GM19395 (cell line): Measurements from ENCODE around the gene SERPINA12.
"Not testable (repeated sequence)": the region's sequence is repeated elsewhere in the genome, so short reads cannot be mapped to it uniquely, and the experiment has no call there.

ENCODE experiments used
- ATAC-seq: cut with Tn5 transposase; IDR thresholded peaks from one replicate; pipeline ENCODE4 v1.9.1; 2021; ENCODE audit warnings: mild to moderate bottlenecking, moderate library complexity; ENCODE audit not compliant: unreplicated experiment

The SERPINA12 gene

DNA sequence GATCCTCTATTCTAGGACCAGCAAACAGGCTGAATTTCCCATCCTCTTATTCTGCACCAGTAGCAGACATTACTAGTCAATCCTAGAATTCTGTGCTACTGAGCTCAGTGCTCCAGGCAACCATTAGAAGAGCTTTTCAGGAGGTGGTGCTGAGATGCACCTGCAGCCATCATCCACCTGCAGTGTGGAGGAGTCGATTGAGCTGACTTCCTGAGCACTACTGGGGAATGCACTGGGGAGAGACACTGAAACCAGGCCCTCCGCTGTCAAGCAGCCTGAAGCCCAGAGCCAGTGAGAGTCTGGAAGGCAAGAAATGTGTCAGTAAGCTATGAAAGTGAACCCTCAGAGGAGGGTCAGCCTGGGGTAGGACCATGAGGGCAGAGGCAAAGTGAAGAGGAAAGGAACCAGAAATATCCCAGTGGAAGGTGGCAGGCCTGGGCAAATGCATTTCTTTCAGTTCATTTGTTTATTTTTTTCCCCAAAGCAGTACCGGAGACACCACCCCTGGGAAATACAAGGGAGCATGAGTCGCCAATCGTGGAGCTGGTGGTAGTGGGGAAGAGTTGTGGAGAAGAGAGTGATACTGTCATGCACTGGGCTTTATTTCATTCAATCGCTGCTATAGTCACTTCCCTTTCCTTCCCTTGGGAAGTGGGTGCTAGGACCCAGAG lies 28.9 kb upstream of the SERPINA12 start:
- ATAC-seq: no peak

- no peak for ATAC-seq
These were observed 27.6 kb upstream of the SERPINA12 start for GRCh38 chr14:94536836-94537235.

- ATAC-seq: no peak
These were observed 26.2 kb upstream of the SERPINA12 start for GRCh38 chr14:94535506-94535905.

DNA sequence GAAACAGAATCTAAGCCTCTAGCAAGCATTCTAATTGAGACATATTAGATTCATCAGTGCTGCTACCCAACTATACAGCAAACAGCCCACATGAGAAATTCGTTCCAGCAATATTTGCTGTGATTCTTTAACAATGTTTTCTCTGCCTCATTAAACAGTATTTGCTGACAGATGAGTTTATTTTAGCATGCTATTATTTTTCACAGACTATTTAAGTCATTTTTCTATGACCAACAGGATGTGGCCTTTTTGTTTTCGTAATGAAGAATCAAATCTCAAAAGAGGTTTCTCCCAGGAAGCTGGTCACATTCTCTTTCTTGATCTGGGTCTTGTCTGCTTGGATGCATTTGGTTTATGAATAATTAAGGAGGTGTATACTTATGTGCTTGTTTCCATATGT lies 23.2 kb upstream of the SERPINA12 start:
- no peak for ATAC-seq

GRCh38 chr14:94531187-94531586 lies 21.9 kb upstream of the SERPINA12 start:
- ATAC-seq: no peak

DNA sequence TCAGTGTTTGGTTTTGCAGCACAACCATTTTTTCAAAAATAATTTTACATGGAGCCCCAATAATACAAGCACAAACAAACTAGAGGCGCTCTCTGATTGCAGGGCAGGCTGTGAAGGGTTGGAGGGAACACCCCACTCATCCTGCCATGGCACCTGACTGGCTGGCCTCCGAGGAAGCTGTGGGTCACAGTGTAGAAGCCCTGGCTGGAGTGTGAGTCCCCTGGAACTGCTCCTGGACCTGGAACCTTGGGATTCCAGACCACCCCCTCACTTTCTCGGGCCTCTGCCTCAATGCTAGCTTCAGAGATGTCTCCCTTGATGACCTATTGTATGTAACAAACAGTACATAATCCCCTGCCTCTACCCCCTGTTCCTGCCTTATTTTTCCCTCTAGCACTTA lies 14.8 kb upstream of the SERPINA12 start:
- no peak for ATAC-seq

DNA sequence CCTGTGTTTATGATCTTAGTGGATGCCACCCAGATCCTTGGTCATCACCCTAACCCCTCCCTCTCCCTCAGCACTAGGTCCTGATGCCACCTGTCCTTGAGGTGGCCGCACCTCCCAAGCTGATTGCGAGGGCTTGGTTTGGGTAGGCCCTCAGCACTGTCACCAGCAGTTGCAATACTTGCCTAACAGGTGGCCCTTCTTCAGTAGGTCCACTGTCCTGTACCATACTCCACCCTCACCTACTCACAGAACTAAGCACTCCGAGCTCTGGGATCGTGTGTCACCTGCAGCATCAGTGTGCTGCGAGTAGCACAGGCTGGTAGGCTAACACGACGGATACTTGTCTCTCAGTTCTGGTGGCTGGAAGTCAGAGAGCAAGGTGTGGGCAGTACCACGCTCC lies 14.0 kb upstream of the SERPINA12 start:
- ATAC-seq: no peak

DNA sequence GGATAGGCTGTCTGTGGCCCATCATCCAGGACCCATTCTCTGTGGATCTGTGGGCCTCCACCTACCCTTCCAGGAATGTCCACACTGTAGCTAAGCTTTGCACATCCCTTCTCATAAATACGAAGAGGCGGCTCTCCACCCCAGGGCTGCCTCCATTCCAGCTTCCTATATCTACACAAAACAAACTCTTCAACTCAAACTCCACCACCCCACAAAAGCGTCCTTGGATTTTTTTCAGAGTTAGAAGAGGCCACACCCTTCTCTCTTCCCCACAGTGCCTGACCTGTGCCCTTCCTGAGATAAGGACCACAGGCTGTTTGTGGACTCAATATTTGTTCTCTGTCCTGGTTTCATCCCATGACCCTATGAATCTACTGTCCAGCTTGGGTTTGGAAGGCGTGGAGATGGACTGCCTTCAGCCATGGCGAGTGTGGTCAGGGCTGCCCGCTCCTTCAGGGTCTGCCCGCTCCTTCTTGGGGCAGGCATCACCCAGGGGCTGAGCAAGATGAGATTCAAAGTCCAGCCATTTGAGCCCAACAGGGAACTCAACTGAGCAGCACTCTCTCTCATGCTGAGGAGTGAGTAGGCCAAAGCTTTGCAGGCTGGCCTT lies 13.0 kb upstream of the SERPINA12 start:
- no peak for ATAC-seq

GRCh38 chr14:94521375-94522114 lies 12.3 kb upstream of the SERPINA12 start:
- no peak for ATAC-seq

DNA sequence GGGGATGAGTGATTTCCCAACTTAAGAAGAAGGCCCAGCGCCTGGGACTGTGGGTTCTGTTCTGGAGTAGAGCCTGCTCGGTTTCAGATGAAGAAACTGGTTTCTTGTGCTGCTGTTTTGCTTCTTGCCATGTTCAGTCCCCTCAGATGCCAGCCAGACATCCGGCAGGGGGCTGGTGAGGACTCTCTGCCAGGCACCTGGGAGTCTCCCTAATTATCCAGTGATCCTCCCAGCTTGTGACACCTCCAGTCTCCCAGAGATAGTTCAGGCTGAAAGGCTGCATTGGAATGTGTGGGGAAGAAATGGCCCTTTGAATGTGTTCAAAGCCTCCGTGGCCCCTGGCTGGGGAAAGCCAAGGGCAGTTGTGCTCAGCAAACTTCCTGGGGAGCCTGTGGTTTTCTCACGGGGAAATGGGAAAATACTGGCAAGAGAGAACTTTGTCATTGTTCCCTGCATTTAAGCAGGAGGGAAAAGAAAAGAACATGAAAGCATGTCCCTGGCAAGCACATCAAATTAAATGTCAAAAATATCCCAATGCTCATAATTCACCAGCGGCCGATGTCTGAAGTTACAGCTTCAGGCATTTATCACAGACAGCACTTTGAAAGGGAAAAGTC lies 8.5 kb upstream of the SERPINA12 start:
- ATAC-seq: no peak

- ATAC-seq: no peak
These were observed 8.0 kb upstream of the SERPINA12 start for GRCh38 chr14:94517248-94517640.

- no peak for ATAC-seq
These were observed 6.6 kb upstream of the SERPINA12 start for GRCh38 chr14:94515856-94516255.

GRCh38 chr14:94515426-94515825 lies 6.2 kb upstream of the SERPINA12 start:
- no peak for ATAC-seq

- no peak for ATAC-seq
These were observed 5.1 kb upstream of the SERPINA12 start for GRCh38 chr14:94514351-94514750.

GRCh38 chr14:94510481-94510880 lies 1.2 kb upstream of the SERPINA12 start:
- not testable (repeated sequence) for ATAC-seq

DNA sequence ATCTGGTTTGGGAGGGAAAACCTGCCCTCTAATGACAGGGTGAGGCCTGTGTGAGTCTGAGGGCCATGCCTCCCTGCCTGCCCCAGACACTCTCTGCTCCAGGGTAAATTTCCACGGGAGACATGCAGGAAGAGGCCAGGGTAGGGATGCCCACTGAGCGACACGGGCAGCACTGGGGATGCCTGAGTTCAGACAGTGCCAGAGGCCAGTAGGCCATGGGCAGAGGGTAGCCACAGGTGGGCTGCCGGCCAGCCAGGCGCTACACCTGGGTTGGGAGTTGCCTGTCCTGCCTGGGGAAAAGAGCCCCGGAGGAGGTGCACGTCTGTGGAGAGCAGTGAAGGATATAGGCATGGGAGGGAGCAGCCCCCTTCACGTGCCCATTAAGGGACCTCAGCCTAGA lies 3.6 kb downstream of the SERPINA12 start:
- no peak for ATAC-seq

DNA sequence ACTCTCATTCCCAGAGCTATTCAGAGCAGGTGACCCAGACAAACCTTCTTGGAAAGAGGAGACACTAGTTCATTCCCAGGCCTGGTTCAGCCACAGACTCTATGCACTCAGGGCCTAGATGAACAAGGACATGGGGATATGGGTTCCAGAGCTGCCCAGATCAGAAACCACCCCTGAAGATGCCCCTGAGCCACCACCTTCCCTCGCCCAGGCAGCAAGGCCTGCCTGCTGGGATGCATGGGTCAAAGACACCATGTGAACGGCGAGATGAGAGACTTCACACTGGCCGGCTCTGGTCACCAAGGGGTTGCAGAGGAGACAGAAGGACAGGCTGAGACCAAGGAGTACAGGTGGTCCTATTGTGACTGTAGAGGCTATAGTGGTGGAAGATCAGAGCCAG lies 4.1 kb downstream of the SERPINA12 start:
- ATAC-seq: no peak

GRCh38 chr14:94501588-94502516 lies 7.4 kb downstream of the SERPINA12 start:
- no peak for ATAC-seq

DNA sequence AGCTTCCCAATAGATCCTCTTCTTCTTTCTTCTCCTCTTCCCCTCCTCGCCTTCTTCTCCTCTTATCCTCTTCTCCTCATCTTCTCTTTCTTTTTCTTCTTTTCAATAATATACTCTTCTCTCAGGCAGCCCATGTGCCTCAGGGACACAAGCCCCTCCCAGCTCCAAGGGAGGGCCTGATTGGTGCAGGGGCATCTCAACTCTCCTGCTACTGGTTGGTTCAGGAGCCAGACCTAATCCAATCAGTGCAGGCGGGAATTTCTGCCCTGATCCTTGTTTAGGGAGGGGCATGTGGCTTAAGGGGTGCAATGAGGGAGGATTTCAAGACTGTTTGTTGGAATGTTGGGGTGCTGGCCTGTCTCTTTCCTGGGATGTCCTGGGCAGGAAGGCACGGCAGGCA lies 9.0 kb downstream of the SERPINA12 start:
- ATAC-seq: no peak

GRCh38 chr14:94499673-94500072 lies 9.6 kb downstream of the SERPINA12 start:
- ATAC-seq: no peak

DNA sequence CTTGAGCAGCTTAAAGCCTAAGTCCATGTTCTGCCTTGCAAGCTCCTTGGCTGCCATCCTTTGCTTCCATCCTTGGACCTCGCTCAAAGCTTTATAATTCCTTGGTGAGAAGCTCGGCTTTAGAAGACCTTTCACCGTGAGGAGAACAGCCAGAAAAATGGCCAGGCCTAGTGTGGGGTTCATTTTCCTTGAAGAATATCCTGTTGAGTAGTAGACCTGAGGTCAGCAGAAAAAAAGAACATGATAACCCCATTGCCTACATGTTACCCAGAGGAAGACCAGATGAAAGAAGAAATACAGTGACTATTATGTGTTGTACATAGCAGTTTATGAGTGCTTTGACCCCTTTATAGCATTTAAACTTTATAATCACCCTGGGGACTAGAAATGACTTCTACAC lies 11.1 kb downstream of the SERPINA12 start:
- ATAC-seq: no peak
